Measurements from ENCODE around the gene GGA3.
"Not testable (repeated sequence)": the region's sequence is repeated elsewhere in the genome, so short reads cannot be mapped to it uniquely, and the experiment has no call there.

Gene GGA3

DNA sequence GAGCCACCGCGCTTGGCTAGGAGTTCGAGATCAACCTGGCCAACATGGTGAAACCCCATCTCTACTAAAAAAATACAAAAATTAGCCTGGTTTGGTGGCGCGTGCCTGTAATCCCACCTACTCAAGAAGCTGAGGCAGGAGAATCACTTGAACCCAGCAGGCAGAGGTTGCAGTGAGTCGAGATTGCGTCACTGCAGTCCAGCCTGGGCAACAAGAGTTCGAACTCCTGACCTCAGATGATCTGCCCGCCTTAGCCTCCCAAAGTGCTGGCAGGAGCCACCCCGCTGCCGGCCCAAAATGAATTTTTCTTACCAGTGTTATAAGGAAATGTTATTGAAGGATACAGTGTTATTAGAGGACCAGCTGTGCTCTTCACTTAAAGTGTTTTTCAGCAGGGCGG lies 53.6 kb downstream of the GGA3 start:
- DNase-seq = no peak

DNA sequence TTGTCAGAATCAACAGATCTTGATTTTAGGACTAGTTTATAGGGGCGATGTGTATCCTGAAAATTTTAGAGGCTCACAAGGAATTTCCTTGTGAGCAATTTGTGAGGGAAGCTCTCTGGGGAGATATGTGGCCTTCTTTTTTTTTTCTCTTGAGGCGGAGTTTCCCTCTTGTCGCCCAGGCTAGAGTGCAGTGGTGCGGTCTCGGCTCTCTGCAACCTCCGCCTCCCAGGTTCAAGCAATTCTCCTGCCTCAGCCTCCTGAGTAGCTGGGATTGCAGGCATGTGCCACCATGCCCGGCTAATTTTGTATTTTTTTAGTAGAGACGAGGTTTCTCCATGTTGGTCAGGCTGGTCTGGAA lies 54.4 kb downstream of the GGA3 start:
- not testable (repeated sequence) for DNase-seq

DNA sequence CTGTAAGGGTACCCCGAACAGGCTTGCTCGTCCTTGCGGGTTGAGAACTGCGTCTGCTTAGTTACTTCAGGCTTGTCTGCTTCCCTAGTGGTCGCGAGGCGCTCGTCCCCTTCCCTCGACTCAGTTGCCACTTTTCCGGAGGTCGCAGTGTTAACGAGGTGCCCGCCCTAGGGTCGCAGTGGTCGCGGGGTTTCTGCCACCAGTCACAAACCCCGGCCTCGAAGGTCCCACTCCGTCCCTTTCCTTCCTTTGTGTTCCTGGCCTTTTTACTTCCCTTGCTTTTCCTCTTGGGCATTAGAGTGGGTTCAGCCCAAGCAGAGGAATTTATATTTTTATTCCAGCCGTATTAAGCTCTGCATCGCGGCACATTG lies 55.6 kb downstream of the GGA3 start:
- no peak for DNase-seq

DNA sequence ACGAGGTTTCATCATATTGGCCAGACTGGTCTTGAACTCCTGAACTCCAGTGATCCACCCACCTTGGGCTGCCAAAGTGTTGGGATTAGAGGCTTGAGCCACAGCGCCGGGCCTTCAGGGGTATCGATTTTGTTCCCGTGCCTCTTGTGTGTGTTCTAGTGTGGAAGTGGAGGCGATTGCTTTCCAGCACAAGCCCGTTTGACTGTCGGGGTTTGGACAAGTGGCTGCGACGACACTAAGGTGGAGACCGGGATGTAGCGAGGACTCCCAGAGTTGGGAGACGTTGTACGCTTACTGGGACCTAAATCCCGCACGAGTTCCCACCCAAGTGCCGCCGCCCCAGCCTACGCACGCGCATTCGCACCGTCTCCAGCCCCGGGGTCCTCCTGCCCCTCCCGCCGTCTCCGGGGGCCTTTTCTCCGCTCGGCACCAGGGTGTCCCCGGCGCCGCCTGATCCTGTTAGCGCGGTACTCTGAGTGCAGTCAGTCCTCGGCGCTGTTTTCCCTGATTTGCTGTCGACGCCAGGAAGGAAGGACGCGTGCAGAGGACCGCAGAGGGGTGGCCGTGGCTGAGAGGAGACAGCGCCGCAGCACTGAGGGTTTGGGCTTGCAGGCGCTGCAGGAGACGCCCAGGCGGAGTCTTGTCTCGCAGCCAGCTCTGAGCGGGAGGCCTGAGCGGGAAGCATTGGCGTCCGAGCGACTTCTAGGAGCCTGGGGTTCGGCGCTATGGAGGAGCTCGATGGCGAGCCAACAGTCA lies 56.2 kb downstream of the GGA3 start, which contains the start of gene NUP85:
Gene NUP85 (plus strand): TSS at position 643 of the 756 bp plus-strand sequence. CDS start 83 bp downstream, at position 726.
- peak; percentile 87 for DNase-seq

DNA sequence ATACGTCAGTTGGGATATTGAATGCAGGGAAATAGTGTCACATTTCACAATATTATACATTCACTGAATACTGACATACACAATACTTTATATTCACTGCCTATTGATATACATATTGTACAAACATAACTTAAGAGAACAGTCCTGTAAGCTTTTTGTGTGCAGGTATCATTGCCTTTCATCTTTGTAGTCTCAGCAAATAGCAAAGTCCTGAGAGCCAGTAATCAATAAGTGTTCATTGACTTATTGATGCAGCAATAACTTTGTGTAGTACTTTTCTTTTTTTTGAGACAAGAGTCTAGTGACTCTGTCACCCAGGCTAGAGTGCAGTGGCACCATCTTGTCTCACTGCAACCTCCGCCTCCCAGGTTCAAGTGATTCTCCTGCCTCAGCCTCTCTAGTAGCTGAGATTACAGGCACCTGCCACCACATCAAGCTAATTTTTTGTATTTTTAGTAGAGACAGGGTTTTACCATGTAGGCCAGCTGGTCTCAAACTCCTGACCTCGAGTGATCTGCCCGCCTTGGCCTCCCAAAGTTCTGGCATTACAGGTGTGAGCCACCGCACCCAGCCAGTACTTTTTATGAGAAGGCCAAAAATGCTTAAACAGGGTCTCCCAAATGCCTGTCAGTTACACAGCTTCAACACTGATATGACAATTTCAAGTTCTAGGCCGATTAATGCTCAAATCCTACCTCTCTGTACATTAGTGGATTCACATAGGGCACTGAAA lies 61.4 kb downstream of the GGA3 start:
- DNase-seq = no peak

DNA sequence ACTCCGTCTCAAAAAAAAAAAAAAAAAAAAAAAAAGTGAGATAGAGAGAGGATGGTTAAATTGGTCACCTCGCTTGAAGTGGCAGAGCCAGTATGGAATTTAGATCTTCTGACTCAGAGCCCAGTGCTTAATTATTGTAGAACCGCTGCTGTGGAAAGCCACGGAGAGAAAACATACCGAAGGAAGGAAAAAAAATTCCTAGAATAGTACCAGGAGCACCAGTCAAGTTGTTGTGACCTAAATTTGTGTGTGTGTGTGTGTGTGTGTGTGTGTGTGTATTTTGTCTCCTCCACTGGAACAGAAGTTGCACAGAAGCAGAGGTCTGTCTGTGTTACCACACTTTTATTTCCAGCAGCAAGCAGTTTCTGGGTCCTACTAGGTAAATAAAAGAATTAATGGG lies 66.5 kb downstream of the GGA3 start:
- DNase-seq = no peak

DNA sequence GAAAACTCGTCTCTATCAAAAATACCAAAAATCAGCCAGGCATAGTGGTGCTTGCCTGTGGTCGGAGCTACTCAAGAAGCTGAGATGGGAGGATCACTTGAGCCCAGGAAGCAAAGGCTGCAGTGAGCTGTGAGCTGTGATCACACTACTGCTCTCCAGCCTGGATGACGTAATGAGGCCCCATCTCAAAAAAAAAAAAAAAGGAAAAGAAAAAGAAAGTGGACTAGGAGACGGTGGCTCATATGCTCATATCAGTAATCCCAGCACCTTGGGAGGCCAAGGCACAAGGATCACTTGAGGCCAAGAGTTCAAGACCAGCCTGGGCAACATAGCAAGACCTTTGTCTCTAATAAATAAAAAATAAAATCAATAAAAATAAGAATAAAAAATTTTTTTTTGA lies 69.8 kb downstream of the GGA3 start:
- DNase-seq = no peak

DNA sequence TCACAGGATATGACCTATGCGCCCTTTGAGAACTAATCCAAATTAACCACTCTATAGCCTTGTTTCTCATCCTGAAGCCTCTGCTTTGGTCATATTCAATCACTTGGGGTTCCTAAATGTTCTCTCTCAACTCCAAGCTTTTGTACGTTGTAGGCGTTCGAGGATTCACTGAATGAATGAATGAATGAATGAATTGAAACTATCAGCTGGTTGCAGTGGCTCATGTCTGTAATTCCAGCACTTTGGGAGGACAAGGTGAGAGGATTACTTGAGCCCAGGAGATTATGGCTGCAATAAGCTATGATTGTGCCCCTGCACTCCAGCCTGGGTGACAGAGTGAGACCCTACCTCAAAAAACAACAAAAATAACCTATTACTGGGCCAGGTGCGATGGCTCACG lies 72.8 kb downstream of the GGA3 start:
- no peak for DNase-seq

Measured in CD4-positive, alpha-beta T cell treated with Interleukin-4 for 4 hours (primary cell).